Heart left ventricle (tissue), 13 donors: ENCODE data around the gene ZNF362.

Source experiments
- CTCF ChIP-seq, 12 donors: fragments of 200-600 bp; sonication (generic) in 4 of 12; IDR thresholded peaks; one replicate each; pipeline versions ENCODE4 v1.5.0 to v1.8.0; 2018 to 2022; ENCODE audit warnings: antibody characterized with exemption in 12 of 12, mild to moderate bottlenecking in 5 of 12
- POLR2A ChIP-seq, 2 donors: fragments of 450-650 bp; IDR thresholded peaks; one replicate each; pipeline ENCODE4 v1.6.1; 2017; ENCODE audit warnings: antibody characterized with exemption in 2 of 2, mild to moderate bottlenecking in 2 of 2, moderate library complexity in 2 of 2
- donor health status: ischemic (EF 13 %, LVEDD 7.1; RV severe dilation, severe dysfunction).
- donor health status: DM: no; HTN: yes; CAD: no.
- donor health status: DM: no; HTN: no; CAD: no.
- donor health status: ischemic (EF 25% LVEDD 6.9; RV normal size, moderate dysfunction).
- donor health status: ischemic (EF 25% LVEDD 5.7; RV mildly dilated, moderate dysfunction).
- donor health status: ischemic (EF 35%, LVEDD 5.7; RV mildly dilated, moderate dysfunction).
- donor health status: nonischemic (EF 11% LVEDD 7.7; RV severe dilation, severe dysfunction).
- donor health status: DM: yes; HTN: yes; CAD: no.
- donor health status: PGD.
- donor health status: ischemic (EF 29% LVEDD 5.4; RV normal size, mild dysfunction).
- donor health status: nonischemic (EF 23%, LVEDD 6.1; RV moderate dilation, normal function).

GRCh38 chr1:33220676-33221384, 35.5 kb upstream of the ZNF362 start:
- TF ChIP-seq CTCF (IDR thresholded peaks at IDR 0.05) (no peak), POLR2A (IDR thresholded peaks at IDR 0.05) (no peak)
